Measurements from ENCODE around the gene CA5A.
A peak's percentile ranks its signal among the peaks of the same experiment; 100 is the strongest.
"Not testable (repeated sequence)": the region's sequence is repeated elsewhere in the genome, so short reads cannot be mapped to it uniquely, and the experiment has no call there.

Gene CA5A

GRCh38 chr16:87949071-87949744, 12.9 kb upstream of the CA5A start:
- DNase-seq, result no peak

DNA sequence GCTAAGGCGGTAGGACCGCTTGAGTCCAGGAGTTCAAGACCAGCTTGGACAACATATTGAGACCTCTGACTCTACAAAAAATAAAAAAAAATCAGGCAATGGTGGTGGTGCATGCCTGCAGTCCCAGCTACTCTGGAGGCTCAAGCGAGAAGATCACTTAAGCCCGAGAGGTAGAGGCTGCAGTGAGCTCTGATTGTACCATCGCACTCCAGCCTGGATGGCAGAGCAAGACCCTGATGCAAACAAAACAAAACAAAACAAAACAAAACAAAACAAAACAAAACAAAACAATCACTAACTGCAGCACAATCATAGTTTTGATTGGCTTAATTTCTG, 12.4 kb upstream of the CA5A start:
- DNase-seq, result no peak

DNA sequence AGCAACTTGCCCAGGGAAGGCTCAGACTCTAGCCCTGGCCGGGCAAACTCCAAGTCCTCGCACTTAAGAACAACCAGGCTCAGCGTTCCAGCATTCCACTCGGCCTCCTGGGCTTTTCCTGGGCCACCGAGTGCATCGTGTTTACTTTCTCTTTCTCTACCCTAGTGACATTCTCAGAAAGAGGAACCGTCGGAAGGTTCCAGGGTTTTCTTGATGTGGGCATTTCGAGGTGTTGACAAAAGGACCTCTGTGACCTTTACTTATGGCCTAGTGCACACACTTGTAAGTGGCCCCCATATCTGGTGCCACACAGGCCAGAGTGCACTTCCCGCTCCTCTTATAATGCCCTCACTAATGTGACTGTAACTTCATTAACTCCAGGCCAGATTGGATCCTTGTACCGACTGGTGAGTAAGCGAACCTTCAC, 11.8 kb upstream of the CA5A start:
- DNase-seq, result peak in 2 of 56 donors; percentile 22 to 47

GRCh38 chr16:87947356-87948118, 11.2 kb upstream of the CA5A start:
- DNase-seq, result no peak

DNA sequence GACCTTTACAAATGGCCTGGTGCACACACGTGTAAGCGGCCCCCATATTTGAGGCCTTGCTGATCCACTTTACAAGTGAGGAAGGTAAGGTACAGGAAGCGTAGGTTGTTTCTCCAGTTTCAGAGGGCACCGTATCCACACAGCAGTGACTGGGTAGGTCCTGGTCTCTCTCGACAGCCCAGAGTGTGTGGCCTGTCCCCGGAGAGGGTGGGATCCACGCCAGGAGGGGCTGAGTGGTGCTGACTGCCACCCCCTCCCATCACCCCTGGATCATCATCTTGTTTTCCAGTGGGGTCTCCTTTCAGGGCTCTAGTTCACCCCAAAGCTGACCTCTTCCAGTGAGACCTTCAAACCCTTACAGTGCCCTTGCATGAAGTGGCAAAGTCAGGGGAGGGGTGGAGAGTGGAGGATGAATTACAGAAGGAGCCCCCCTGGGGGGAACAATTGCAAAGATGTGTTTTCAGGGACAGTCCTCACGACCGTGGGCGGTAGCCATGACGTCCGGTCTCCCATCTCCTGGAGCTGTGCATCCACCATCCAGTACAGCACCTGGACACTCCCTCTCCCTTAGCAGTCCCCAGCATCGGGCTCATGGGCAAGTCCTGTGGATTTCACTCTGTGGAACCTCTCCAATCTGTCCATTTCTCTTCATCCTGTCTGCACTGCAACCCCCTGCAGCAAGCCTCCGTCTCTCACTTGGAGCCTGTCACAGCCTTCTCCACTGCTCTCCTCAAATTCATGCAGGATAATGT, 10.4 kb upstream of the CA5A start:
- DNase-seq, result no peak

DNA sequence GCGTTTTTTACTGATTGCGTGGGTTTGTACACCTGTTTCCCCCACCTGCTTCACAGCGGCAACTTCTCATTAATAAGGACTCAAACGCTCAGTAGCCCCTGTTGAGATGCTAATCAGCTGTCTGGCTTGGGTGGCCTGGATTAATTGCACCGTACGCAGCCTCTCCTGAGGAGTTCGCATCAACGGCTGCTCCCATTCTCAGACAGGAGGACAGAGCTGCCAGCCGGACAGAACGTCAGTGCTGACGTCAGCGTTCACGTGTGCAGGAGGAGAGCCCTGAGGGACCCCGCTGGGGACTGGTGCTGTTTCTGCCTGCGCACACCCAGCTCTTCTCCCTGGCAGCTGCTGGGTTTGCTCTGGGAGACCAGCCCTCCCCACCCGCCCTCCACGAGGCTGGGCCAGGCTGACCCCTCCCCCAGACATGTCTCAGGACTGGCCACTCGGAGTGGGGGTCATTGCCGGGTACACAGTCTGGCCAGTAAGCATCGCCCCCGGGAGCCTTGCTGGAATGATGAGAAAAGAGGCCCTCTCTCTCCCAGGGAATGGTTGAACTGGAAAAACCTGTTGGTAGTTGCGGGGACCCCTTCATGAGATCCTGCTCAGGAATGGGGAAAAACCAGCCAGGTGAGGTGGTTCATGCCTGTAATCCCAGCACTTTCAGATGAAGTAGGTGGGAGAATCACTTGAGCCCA, 9.2 kb upstream of the CA5A start:
- DNase-seq, result peak in 53 of 56 donors; percentile 16 to 92 (median 67)

GRCh38 chr16:87942680-87943079, 6.4 kb upstream of the CA5A start:
- no peak for DNase-seq

DNA sequence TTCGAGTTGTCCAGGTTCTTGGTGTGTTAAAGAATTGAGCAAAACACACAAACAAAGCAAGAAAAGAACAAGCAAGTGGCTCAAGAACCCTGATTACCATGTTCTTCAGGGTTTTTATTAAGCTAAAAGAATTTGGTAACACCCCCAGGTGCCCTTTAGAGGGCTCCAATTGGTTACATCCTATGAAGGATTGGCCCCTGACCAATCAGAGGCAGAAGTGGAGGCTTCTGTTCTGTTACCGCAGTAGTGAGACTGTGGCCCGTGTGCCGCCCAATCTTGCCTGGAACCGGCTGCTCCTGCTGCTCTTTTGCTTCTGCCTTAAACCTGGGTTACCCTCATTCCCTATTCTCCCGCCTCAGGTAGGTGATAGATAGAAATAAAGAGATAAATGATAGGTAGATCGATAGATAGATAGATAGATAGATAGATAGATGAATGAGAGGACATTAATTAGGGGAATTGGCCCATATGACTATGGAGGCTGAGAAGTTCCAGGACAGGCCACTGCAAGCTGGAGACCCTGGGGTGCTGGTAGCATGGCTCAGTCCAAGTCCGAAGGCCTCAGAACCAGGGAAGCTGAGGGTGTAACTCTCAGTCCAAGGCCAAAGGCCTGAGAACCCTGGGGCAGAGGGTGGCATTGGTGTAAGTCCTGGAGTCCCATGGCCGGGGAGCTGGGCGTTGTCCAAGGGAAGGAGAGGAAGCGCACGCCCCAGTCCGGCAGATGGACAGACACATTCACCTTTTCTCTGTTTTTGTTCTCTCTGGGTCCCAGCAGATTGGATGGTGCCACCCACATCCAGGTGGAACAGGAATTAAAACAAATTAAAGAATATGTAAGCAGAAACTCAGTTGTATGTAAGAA, 3.5 kb upstream of the CA5A start:
- DNase-seq, result no peak

DNA sequence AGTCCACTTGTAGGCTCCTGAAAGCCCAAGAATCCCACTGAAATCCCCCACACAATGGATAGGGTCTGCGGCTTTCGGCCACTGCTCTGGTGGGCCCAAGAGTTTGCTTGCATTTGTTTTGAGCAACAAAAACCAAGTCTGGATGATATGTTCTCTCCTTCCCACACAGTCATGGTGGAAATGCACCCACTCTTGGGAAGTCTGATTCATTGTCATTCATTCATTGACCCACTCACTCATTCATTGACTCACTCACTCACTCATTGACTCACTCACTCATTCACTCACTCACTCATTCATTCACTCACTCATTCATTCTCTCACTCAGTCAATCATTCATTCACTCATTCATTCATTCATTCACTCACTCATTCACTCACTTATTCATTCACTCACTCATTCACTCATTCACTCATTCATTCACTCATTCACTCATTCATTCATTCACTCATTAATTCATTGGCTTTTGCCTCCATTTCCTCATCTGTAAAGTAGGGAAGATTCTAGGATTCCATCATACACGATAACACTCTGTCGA, 2.2 kb upstream of the CA5A start:
- no peak for DNase-seq

- not testable (repeated sequence) for DNase-seq
Observed at GRCh38 chr16:87937231-87937542, 858 bp upstream of the CA5A start.

DNA sequence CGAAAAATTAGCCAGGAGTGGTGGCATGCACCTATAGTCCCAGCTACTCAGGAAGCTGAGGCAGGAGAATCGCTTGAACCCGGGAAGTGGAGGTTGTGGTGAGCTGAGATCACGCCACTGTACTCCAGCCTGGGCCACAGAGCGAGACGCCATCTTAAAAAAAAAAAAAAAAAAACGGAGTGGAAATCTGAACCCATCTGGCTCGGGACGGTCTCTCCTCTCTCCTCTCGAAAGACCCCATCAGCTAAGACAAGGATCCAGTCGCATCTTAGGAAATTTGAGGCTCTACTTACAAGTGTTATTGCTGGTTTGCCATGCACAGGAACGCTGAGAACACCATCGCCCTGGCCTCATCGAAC, 334 bp downstream of the CA5A start:
- DNase-seq, result not testable (repeated sequence)

GRCh38 chr16:87934752-87935425, 1.4 kb downstream of the CA5A start:
- DNase-seq, result not testable (repeated sequence)

DNA sequence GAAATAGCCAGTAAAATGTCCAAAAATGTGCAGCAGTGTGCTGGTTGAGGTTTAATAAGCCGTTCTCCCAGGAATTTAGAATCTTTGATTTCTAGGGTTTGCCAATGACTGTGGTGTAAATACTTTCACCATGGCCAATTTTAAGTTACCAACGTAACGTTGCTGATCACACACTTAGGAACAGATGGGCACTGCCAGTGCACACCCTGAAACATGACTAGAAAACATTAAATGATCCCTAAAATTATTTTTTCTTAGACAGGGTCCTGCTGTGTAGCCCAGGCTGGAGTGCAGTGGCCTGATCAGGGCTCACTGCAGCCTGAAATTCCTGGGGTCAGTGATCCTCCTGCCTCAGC, 3.2 kb downstream of the CA5A start:
- DNase-seq, result no peak

DNA sequence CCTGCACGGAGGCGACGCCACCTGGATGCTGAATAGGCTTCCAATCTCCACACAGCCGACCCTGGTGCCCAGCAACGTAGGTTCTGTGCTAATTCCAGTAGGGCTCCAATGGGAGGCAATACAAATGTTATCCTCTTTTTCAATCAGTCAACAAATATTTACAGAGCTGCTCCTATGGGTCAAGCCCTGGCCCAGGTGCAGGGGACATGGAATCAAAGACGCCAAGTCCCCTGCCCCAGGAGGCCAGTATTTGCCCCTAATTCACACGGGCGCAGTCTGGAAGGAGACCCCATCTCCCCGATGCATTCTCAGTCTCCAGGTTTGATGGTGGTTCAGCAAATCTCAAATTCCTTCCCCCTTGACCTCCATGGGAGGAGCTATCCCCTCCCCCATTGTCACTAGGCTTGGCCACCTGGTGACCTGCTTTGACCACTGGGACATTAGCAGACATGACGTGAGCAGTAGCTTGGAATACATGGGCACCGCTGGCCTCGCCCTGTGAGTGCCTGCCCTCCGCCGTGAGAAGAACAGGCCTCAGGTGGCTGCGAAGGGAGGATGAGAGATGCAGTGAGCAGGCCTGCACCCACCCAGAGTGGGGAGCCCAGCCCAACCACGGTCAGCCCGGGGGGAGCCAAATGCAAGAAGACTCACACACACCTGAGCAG, 3.7 kb downstream of the CA5A start:
- DNase-seq, result not testable (repeated sequence)

- DNase-seq, result no peak
Observed at GRCh38 chr16:87931504-87931903, 4.8 kb downstream of the CA5A start.

- no peak for DNase-seq
Observed at GRCh38 chr16:87930456-87930855, 5.9 kb downstream of the CA5A start.

- no peak for DNase-seq
Observed at GRCh38 chr16:87929986-87930385, 6.3 kb downstream of the CA5A start.

DNA sequence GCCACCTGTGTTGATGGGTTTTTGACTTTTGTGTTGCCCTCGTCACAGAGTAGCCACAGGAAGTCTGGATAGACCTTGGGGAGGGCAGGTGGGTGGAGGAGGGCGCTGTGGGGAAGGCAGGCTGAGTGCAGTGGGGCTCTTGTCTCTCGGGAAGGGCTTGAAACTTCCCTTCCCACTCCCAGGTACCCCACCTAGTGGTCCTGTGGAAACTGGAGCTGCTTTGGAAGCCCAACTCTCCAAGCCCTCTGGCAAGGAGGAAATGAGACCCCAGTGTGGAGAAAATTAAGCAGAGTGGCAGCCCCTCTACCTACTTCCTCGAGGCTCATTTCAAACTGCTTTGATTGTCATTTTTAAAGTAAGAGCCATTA, 9.2 kb downstream of the CA5A start:
- DNase-seq, result no peak

Measured in amygdala (tissue), 56 donors.